HL-60 (cell line): ENCODE results near the gene CD3E.

ENCODE experiments used
- DNase-seq, 2 experiments: peaks; one replicate each; pipeline ENCODE4 v3.0.0-alpha.2; 2010 to 2020; ENCODE audit warnings: low read depth in 1 of 2, low spot score in 1 of 2
- H3K27ac ChIP-seq: fragments of 250-450 bp; sonication (Bioruptor Pico); replicated peaks from 2 replicates; pipeline ENCODE4 v1.5.1; 2020; ENCODE audit warnings: mild to moderate bottlenecking, moderate library complexity
- H3K27me3 ChIP-seq: fragments of 250-450 bp; sonication (Bioruptor Pico); 2 replicates; pipeline ENCODE4 v1.5.1; 2021; ENCODE audit warnings: mild to moderate bottlenecking, moderate library complexity; ENCODE audit not compliant: insufficient read depth, poor library complexity, severe bottlenecking
- H3K4me3 ChIP-seq: replicated peaks from 2 replicates; pipeline ENCODE4 v1.5.1; 2011; ENCODE audit warnings: mild to moderate bottlenecking, control low read depth, low read length; ENCODE audit not compliant: insufficient read depth
- CTCF ChIP-seq: IDR thresholded peaks from one replicate; pipeline ENCODE4 v1.5.1; 2011; ENCODE audit warnings: low read length, control low read depth, inconsistent platforms; ENCODE audit not compliant: insufficient read depth
- GABPA ChIP-seq: IDR thresholded peaks from 2 replicates; pipeline ENCODE4 v1.6.1; 2012; ENCODE audit warnings: low read depth
- POLR2AphosphoS5 ChIP-seq: IDR thresholded peaks from 2 replicates; pipeline ENCODE4 v1.6.1; 2012; ENCODE audit warnings: low read depth
- SPI1 ChIP-seq: IDR thresholded peaks from 2 replicates; pipeline ENCODE4 v1.6.1; 2012; ENCODE audit warnings: low read depth, mild to moderate bottlenecking, borderline replicate concordance
- TF ChIP-seq, protein P1 (sequence below): IDR thresholded peaks from 2 replicates; pipeline ENCODE4 v1.6.1; 2012; ENCODE audit warnings: low read depth; ENCODE audit not compliant: insufficient replicate concordance

Gene CD3E

DNA sequence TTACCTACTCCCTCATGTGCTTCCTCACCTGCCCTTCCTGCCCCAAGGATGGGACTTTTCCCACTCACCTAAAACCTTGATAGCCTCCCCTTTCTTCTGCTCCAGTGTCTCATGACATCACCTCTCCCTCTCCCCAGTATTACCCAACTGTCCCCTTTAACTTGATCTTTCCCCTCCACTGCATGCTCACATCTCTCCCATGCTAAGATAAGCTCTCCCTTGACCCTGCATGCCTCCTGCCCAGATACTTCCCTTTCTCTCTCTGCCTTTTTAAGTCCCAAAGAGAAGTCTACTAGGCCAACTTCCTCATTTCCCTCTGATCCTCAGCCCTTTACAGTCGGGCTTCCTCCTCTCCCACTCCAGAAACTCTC, 14.8 kb downstream of the CD3E start:
- peak; percentile 77 to 79 for DNase-seq
- H3K27me3 ChIP-seq = no peaks in the 10 kb centered on the region
- peak; percentile 88 for TF ChIP-seq SPI1
- TF ChIP-seq, protein P1, sequence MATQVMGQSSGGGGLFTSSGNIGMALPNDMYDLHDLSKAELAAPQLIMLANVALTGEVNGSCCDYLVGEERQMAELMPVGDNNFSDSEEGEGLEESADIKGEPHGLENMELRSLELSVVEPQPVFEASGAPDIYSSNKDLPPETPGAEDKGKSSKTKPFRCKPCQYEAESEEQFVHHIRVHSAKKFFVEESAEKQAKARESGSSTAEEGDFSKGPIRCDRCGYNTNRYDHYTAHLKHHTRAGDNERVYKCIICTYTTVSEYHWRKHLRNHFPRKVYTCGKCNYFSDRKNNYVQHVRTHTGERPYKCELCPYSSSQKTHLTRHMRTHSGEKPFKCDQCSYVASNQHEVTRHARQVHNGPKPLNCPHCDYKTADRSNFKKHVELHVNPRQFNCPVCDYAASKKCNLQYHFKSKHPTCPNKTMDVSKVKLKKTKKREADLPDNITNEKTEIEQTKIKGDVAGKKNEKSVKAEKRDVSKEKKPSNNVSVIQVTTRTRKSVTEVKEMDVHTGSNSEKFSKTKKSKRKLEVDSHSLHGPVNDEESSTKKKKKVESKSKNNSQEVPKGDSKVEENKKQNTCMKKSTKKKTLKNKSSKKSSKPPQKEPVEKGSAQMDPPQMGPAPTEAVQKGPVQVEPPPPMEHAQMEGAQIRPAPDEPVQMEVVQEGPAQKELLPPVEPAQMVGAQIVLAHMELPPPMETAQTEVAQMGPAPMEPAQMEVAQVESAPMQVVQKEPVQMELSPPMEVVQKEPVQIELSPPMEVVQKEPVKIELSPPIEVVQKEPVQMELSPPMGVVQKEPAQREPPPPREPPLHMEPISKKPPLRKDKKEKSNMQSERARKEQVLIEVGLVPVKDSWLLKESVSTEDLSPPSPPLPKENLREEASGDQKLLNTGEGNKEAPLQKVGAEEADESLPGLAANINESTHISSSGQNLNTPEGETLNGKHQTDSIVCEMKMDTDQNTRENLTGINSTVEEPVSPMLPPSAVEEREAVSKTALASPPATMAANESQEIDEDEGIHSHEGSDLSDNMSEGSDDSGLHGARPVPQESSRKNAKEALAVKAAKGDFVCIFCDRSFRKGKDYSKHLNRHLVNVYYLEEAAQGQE = no peak

DNA sequence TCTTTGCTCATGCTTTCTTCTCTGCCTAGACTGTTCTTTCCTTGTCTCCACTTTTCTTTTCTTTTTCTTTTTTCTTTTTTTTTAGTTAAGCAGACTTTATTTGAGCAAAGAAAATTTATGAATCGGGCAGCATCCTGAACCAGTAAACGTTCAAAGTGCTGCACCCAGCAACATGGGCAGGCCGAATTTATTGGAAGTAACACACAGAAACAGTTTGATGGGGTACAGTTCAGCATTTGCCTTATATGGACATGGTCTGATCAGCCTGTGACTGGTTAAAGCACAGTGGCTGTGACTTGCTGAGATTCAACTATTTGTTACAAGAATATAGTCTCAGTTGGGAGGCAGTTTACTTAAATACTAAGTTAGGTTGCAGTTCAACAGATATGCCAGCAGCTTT, 16.0 kb downstream of the CD3E start:
- TF ChIP-seq SPI1 (no peak), CTCF (no peak), GABPA (no peak), POLR2AphosphoS5 (no peak)
- TF ChIP-seq, protein P1 = no peak
- H3K4me3 ChIP-seq = no peak overlapping the region
- no peak overlapping the region for H3K27ac ChIP-seq
- H3K27me3 ChIP-seq = no peaks in the 10 kb centered on the region
- DNase-seq = no peak

More for the DNA sequence above, 14.8 kb downstream of the CD3E start:
- H3K4me3 ChIP-seq = no peak overlapping the region
- peak overlapping the region; percentile 22; the same call in 1 of the 2 replicates for H3K27ac ChIP-seq

GRCh38 chr11:118321386-118322082, 17.0 kb downstream of the CD3E start:
- Histone ChIP-seq H3K27me3 (no peaks in the 10 kb centered on the region), H3K4me3 (no peak overlapping the region)
- peak; percentile 21 to 38 for DNase-seq

DNA sequence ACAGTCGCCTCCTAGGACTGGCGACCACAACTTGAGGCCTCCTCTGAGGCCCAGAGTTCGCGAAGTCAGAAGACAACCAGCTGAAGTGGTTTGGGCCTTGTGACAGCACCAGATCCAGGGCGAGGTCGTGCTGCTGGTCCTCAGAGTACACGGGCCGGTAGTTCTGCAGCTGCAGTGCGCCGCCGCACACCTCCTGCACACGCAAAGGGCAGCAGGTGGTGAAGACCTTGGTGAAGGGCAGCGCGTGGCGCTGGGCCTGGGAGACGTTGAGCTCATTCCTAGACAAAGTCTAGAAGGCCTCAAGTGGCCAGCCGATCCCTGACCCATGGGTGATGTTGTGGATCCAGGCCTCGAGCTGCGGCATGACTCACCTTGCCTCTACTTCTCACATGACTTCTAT, 18.2 kb downstream of the CD3E start:
- Histone ChIP-seq H3K27ac (no peak overlapping the region), H3K27me3 (no peaks in the 10 kb centered on the region), H3K4me3 (no peak overlapping the region)
- no peak for DNase-seq
- no peak for TF ChIP-seq POLR2AphosphoS5
- TF ChIP-seq GABPA = no peak
- TF ChIP-seq SPI1 = no peak
- TF ChIP-seq, protein P1 = no peak
- TF ChIP-seq CTCF = no peak

More at GRCh38 chr11:118321386-118322082, 17.0 kb downstream of the CD3E start:
- no peak overlapping the region for H3K27ac ChIP-seq
- no peak for TF ChIP-seq POLR2AphosphoS5
- TF ChIP-seq SPI1 = peak; percentile 56
